Subcutaneous abdominal adipose tissue (tissue), 5 donors: ENCODE measurements around the gene CFAP73.

Source experiments
- H3K27ac ChIP-seq: one replicate; pipeline ENCODE4 v1.7.0; 2013; ENCODE audit warnings: low read depth, mild to moderate bottlenecking, inconsistent platforms, low read length, moderate library complexity
- H3K27me3 ChIP-seq, 5 donors: one replicate each; pipeline ENCODE4 v1.7.0; 2013; ENCODE audit warnings: low read length in 5 of 5, inconsistent platforms in 1 of 5; ENCODE audit not compliant: control insufficient read depth in 5 of 5, insufficient read depth in 4 of 5
- H3K36me3 ChIP-seq, 5 donors: one replicate each; pipeline ENCODE4 v1.7.0; 2013; ENCODE audit warnings: low read length in 5 of 5; ENCODE audit not compliant: control insufficient read depth in 5 of 5, insufficient read depth in 5 of 5
- H3K4me1 ChIP-seq, 5 donors: one replicate each; pipeline ENCODE4 v1.7.0; 2013; ENCODE audit warnings: low read length in 5 of 5, mild to moderate bottlenecking in 3 of 5, moderate library complexity in 1 of 5; ENCODE audit not compliant: control insufficient read depth in 5 of 5, insufficient read depth in 5 of 5
- H3K4me3 ChIP-seq, 5 donors: one replicate each; pipeline ENCODE4 v1.7.0; 2013; ENCODE audit warnings: low read length in 5 of 5, low read depth in 1 of 5
- H3K9ac ChIP-seq, 5 donors: one replicate each; pipeline ENCODE4 v1.7.0; 2013; ENCODE audit warnings: low read length in 5 of 5, mild to moderate bottlenecking in 4 of 5, moderate library complexity in 3 of 5
- H3K9me3 ChIP-seq, 5 donors: one replicate each; pipeline ENCODE4 v1.7.0; 2013; ENCODE audit warnings: low read length in 5 of 5; ENCODE audit not compliant: control insufficient read depth in 5 of 5
- donor health status: healthy.
- donor health status: healthy.
- donor health status: healthy.
- donor health status: healthy.
- donor health status: healthy.

The CFAP73 gene

GRCh38 chr12:113172185-113172584 is 22.7 kb downstream of the CFAP73 start:
- Histone ChIP-seq H3K4me1 (peaks cover 0 to 2% (median 0%) of the 10 kb centered on the region in 5 donors), H3K9ac (no peak overlapping the region), H3K27ac (no peak overlapping the region), H3K27me3 (no peaks in the 10 kb centered on the region), H3K4me3 (no peak overlapping the region), H3K36me3 (peaks cover 3 to 93% (median 83%) of the 10 kb centered on the region in 5 donors), H3K9me3 (peaks cover 0 to 6% (median 5%) of the 10 kb centered on the region in 5 donors)

- no peak overlapping the region for H3K27ac ChIP-seq
- peaks cover 8 to 93% (median 83%) of the 10 kb centered on the region in 5 donors for H3K36me3 ChIP-seq
- H3K4me1 ChIP-seq: peaks cover 0 to 2% (median 0%) of the 10 kb centered on the region in 5 donors
- H3K4me3 ChIP-seq: no peak overlapping the region
- H3K9me3 ChIP-seq: peaks cover 0 to 11% (median 7%) of the 10 kb centered on the region in 5 donors
- no peaks in the 10 kb centered on the region for H3K27me3 ChIP-seq
- H3K9ac ChIP-seq: no peak overlapping the region
Observed at GRCh38 chr12:113173081-113173698, 23.7 kb downstream of the CFAP73 start.

GRCh38 chr12:113174461-113175384 is 25.2 kb downstream of the CFAP73 start:
- Histone ChIP-seq H3K4me1 (peaks cover 0 to 2% (median 0%) of the 10 kb centered on the region in 5 donors), H3K27me3 (no peaks in the 10 kb centered on the region), H3K27ac (no peak overlapping the region), H3K4me3 (no peak overlapping the region), H3K9ac (no peak overlapping the region), H3K9me3 (peaks cover 0 to 11% (median 7%) of the 10 kb centered on the region in 5 donors), H3K36me3 (peaks cover 10 to 93% (median 85%) of the 10 kb centered on the region in 5 donors)

DNA sequence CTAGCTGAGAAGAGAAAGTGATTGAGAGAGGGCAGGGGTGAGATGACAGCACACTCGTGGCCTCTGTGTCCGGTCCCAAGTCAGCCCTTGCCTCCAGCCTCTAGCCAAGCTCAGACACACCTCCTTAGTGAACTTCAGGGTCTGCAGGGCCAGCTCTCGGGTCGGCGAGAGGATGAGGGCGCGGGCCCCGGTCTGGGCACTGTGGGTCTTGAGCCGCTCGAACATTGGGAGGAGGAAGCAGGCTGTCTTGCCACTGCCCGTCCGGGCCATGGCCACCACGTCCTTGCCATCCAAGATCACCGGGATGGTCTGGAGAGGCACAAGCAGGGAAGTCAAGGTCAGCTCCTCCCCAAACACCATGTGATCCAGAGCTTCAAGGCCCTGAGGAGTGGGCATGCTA is 29.5 kb downstream of the CFAP73 start:
- Histone ChIP-seq H3K4me3 (no peak overlapping the region), H3K27ac (no peak overlapping the region), H3K4me1 (peaks cover under 1 to 7% (median 5%) of the 10 kb centered on the region in 5 donors), H3K9me3 (peaks cover 0 to 11% (median 7%) of the 10 kb centered on the region in 5 donors), H3K9ac (no peak overlapping the region), H3K27me3 (no peaks in the 10 kb centered on the region), H3K36me3 (peaks cover 7 to 63% (median 59%) of the 10 kb centered on the region in 5 donors)

GRCh38 chr12:113180333-113180732 is 30.8 kb downstream of the CFAP73 start:
- peaks cover 5 to 13% (median 8%) of the 10 kb centered on the region in 5 donors for H3K4me1 ChIP-seq
- H3K27me3 ChIP-seq: no peaks in the 10 kb centered on the region
- peaks cover 7 to 53% (median 51%) of the 10 kb centered on the region in 5 donors for H3K36me3 ChIP-seq

DNA sequence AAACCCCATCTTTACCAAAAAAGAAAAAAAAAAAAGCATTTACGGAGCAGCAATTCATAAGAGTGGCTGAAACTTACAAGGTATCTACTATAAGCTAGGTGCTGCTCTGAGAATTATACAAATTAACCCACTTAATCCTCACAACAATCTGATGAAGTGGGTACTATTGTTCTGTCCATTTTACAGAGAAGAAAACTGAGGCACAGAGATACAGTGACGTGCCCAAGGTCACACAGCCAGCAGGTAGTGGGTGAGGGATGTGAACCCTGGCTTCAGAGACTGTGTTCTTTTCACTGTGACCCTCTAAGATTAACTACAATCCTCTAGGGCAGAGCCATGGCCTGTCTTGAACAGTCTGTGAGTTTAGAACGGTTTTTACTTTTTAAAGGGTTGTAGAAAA is 32.5 kb downstream of the CFAP73 start:
- Histone ChIP-seq H3K4me1 (peaks cover 8 to 27% (median 22%) of the 10 kb centered on the region in 5 donors), H3K27ac (no peak overlapping the region), H3K36me3 (peaks cover 7 to 44% (median 41%) of the 10 kb centered on the region in 5 donors), H3K9ac (peak overlapping the region in 1 of 5 donors; percentile 23), H3K9me3 (peaks cover 0 to 7% (median 4%) of the 10 kb centered on the region in 5 donors), H3K27me3 (no peaks in the 10 kb centered on the region), H3K4me3 (no peak overlapping the region)

More at GRCh38 chr12:113180333-113180732, 30.8 kb downstream of the CFAP73 start:
- Histone ChIP-seq H3K9ac (no peak overlapping the region), H3K9me3 (peaks cover 0 to 11% (median 7%) of the 10 kb centered on the region in 5 donors), H3K4me3 (no peak overlapping the region), H3K27ac (no peak overlapping the region)

GRCh38 chr12:113183030-113183589 is 33.6 kb downstream of the CFAP73 start:
- peak overlapping the region in 1 of 5 donors; percentile 2 for H3K4me3 ChIP-seq
- no peak overlapping the region for H3K27ac ChIP-seq
- H3K36me3 ChIP-seq: peaks cover 3 to 33% (median 30%) of the 10 kb centered on the region in 5 donors
- no peaks in the 10 kb centered on the region for H3K9me3 ChIP-seq
- H3K9ac ChIP-seq: peak overlapping the region in 1 of 5 donors; percentile 3
- H3K27me3 ChIP-seq: no peaks in the 10 kb centered on the region
- H3K4me1 ChIP-seq: peaks cover 8 to 27% (median 27%) of the 10 kb centered on the region in 5 donors

GRCh38 chr12:113184098-113184899 is 34.8 kb downstream of the CFAP73 start:
- H3K27ac ChIP-seq: peak overlapping the region; percentile 95
- no peaks in the 10 kb centered on the region for H3K27me3 ChIP-seq
- peak overlapping the region; percentile 84 to 91 (median 86) for H3K4me3 ChIP-seq
- no peaks in the 10 kb centered on the region for H3K9me3 ChIP-seq
- H3K4me1 ChIP-seq: peaks cover 8 to 27% (median 27%) of the 10 kb centered on the region in 5 donors
- H3K36me3 ChIP-seq: peaks cover 0 to 24% (median 20%) of the 10 kb centered on the region in 5 donors
- peak overlapping the region; percentile 68 to 100 (median 97) for H3K9ac ChIP-seq

GRCh38 chr12:113184900-113185179 is 35.3 kb downstream of the CFAP73 start:
- no peaks in the 10 kb centered on the region for H3K27me3 ChIP-seq
- H3K36me3 ChIP-seq: peaks cover 0 to 20% (median 14%) of the 10 kb centered on the region in 5 donors
- H3K27ac ChIP-seq: peak overlapping the region; percentile 95
- peak overlapping the region; percentile 68 to 100 (median 97) for H3K9ac ChIP-seq
- H3K9me3 ChIP-seq: no peaks in the 10 kb centered on the region
- peak overlapping the region; percentile 84 to 91 (median 86) for H3K4me3 ChIP-seq
- H3K4me1 ChIP-seq: peaks cover 8 to 27% (median 27%) of the 10 kb centered on the region in 5 donors
